HG03060 (cell line): ENCODE results near the gene GJD2.

Experiments used
- ATAC-seq: cut with Tn5 transposase; IDR thresholded peaks from one replicate; pipeline ENCODE4 v1.9.1; 2021; ENCODE audit warnings: low read depth, moderate number of reproducible peaks; ENCODE audit not compliant: unreplicated experiment

The GJD2 gene

GRCh38 chr15:34773917-34774316, 19.1 kb upstream of the GJD2 start:
- ATAC-seq: no peak

GRCh38 chr15:34773013-34773412, 18.2 kb upstream of the GJD2 start:
- no peak for ATAC-seq

- no peak for ATAC-seq
Measured at GRCh38 chr15:34772312-34772711, 17.5 kb upstream of the GJD2 start.

GRCh38 chr15:34769711-34770110, 14.9 kb upstream of the GJD2 start:
- ATAC-seq: no peak

- no peak for ATAC-seq
Measured at GRCh38 chr15:34768530-34768929, 13.7 kb upstream of the GJD2 start.

- ATAC-seq: no peak
Measured at GRCh38 chr15:34765741-34766140, 10.9 kb upstream of the GJD2 start.

GRCh38 chr15:34760909-34761308, 6.1 kb upstream of the GJD2 start:
- no peak for ATAC-seq

- no peak for ATAC-seq
Measured at GRCh38 chr15:34759992-34760391, 5.2 kb upstream of the GJD2 start.

GRCh38 chr15:34759347-34759746, 4.5 kb upstream of the GJD2 start:
- no peak for ATAC-seq

GRCh38 chr15:34757262-34757661, 2.5 kb upstream of the GJD2 start:
- no peak for ATAC-seq

GRCh38 chr15:34755419-34755773, 598 bp upstream of the GJD2 start:
- ATAC-seq: no peak

GRCh38 chr15:34754171-34754601, 612 bp downstream of the GJD2 start:
- no peak for ATAC-seq

- ATAC-seq: no peak
Measured at GRCh38 chr15:34753236-34753894, 1.4 kb downstream of the GJD2 start.

GRCh38 chr15:34749691-34750090, 5.1 kb downstream of the GJD2 start:
- ATAC-seq: no peak

- ATAC-seq: no peak
Measured at GRCh38 chr15:34739346-34739745, 15.5 kb downstream of the GJD2 start.

GRCh38 chr15:34738002-34738401, 16.8 kb downstream of the GJD2 start:
- ATAC-seq: no peak

- no peak for ATAC-seq
Measured at GRCh38 chr15:34737477-34737876, 17.3 kb downstream of the GJD2 start.

GRCh38 chr15:34734303-34734702, 20.5 kb downstream of the GJD2 start:
- ATAC-seq: no peak

- no peak for ATAC-seq
Measured at GRCh38 chr15:34733621-34734020, 21.2 kb downstream of the GJD2 start.

GRCh38 chr15:34732430-34732829, 22.4 kb downstream of the GJD2 start:
- no peak for ATAC-seq

- no peak for ATAC-seq
Measured at GRCh38 chr15:34730701-34731100, 24.1 kb downstream of the GJD2 start.

- no peak for ATAC-seq
Measured at GRCh38 chr15:34729886-34730285, 24.9 kb downstream of the GJD2 start.

GRCh38 chr15:34729056-34729455, 25.7 kb downstream of the GJD2 start:
- ATAC-seq: no peak
